HUES48 (cell line): ENCODE results near the gene FAIM2.
"Not testable (repeated sequence)": the region's sequence is repeated elsewhere in the genome, so short reads cannot be mapped to it uniquely, and the experiment has no call there.

Source experiments
- H3K27ac ChIP-seq: one replicate; pipeline ENCODE4 v1.7.0; 2013; ENCODE audit warnings: low read depth, low read length, inconsistent platforms
- H3K27me3 ChIP-seq: 2 replicates; pipeline ENCODE4 v1.6.1; 2013; ENCODE audit warnings: mild to moderate bottlenecking, low read length; ENCODE audit not compliant: control insufficient read depth, insufficient read depth
- H3K36me3 ChIP-seq: 2 replicates; pipeline ENCODE4 v1.6.1; 2013; ENCODE audit warnings: low read length; ENCODE audit not compliant: control insufficient read depth, insufficient read depth
- H3K4me1 ChIP-seq: 2 replicates; pipeline ENCODE4 v1.6.1; 2013; ENCODE audit warnings: mild to moderate bottlenecking, low read length; ENCODE audit not compliant: control insufficient read depth, insufficient read depth
- H3K4me3 ChIP-seq: 2 replicates; pipeline ENCODE4 v1.5.1; 2013; ENCODE audit warnings: mild to moderate bottlenecking, low read depth, low read length
- H3K9ac ChIP-seq: 2 replicates; pipeline ENCODE4 v1.6.1; 2013; ENCODE audit warnings: mild to moderate bottlenecking, low read depth, low read length, moderate library complexity
- H3K9me3 ChIP-seq: 2 replicates; pipeline ENCODE4 v1.6.1; 2013; ENCODE audit warnings: low read length; ENCODE audit not compliant: control insufficient read depth, insufficient read depth

The FAIM2 gene

DNA sequence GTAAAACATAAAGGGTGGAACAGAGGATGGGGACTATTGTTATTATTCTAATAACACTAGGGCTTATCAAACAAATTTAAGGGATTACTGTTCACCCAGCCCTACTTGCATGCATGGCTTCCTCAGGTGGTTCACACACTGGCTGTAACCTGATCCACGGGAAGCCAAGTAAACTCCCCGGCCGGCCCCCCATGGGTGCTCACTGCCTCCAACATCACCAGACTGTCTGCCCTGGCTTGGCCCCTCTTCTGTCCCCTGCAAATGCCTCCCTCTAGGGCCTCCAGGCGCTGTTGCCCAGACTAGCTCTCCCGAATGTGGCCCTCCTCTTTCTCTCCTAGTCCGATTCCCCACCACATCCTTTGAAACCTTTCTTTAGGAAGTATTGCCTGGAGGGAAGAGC is 18.6 kb downstream of the FAIM2 start:
- H3K27me3 ChIP-seq = no peaks in the 10 kb centered on the region
- H3K36me3 ChIP-seq = no peaks in the 10 kb centered on the region
- H3K9me3 ChIP-seq = no peaks in the 10 kb centered on the region
- H3K4me3 ChIP-seq = no peak overlapping the region
- H3K4me1 ChIP-seq = peaks cover 33% of the 10 kb centered on the region
- H3K9ac ChIP-seq = no peak overlapping the region
- no peak overlapping the region for H3K27ac ChIP-seq

GRCh38 chr12:49882851-49883464 is 20.7 kb downstream of the FAIM2 start:
- no peaks in the 10 kb centered on the region for H3K36me3 ChIP-seq
- peak overlapping the region; percentile 18 for H3K27ac ChIP-seq
- H3K4me1 ChIP-seq = peaks cover 32% of the 10 kb centered on the region
- no peak overlapping the region for H3K4me3 ChIP-seq
- no peaks in the 10 kb centered on the region for H3K27me3 ChIP-seq
- H3K9me3 ChIP-seq = peaks cover 5% of the 10 kb centered on the region; the same call in 1 of the 2 replicates
- no peak overlapping the region for H3K9ac ChIP-seq

DNA sequence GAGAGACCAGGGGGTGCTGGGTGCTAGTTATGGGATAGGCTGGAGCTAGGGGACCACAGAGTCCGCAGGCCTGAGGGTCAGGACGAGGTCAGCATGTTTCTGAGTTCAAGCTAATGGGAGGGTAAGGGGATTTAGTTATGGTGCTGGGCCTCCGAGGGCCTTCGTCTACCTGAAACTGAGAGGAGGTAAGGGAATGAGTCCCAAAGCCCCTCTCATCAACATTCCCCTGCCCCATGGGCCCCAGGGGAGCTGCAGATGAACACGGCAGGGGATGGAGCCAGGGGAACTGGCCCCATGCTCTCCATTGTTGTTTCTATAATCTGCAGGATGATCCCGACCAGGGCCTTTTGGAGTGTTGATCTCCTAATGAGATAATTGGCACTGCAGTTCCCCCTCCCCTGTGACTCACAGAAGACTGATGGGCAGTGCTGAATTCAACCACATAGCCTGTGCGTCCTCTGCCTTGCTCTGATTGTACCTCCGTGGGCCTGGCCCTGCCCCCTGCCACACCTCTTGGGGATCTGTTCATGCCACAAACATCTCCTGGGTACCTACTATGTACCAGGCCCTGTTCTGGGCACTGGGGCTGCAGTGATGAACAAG is 21.4 kb downstream of the FAIM2 start:
- peaks cover 5% of the 10 kb centered on the region; the same call in 1 of the 2 replicates for H3K9me3 ChIP-seq
- peak overlapping the region; percentile 18 for H3K27ac ChIP-seq
- H3K4me3 ChIP-seq = no peak overlapping the region
- no peak overlapping the region for H3K9ac ChIP-seq
- H3K27me3 ChIP-seq = no peaks in the 10 kb centered on the region
- peaks cover 27% of the 10 kb centered on the region for H3K4me1 ChIP-seq
- no peaks in the 10 kb centered on the region for H3K36me3 ChIP-seq

DNA sequence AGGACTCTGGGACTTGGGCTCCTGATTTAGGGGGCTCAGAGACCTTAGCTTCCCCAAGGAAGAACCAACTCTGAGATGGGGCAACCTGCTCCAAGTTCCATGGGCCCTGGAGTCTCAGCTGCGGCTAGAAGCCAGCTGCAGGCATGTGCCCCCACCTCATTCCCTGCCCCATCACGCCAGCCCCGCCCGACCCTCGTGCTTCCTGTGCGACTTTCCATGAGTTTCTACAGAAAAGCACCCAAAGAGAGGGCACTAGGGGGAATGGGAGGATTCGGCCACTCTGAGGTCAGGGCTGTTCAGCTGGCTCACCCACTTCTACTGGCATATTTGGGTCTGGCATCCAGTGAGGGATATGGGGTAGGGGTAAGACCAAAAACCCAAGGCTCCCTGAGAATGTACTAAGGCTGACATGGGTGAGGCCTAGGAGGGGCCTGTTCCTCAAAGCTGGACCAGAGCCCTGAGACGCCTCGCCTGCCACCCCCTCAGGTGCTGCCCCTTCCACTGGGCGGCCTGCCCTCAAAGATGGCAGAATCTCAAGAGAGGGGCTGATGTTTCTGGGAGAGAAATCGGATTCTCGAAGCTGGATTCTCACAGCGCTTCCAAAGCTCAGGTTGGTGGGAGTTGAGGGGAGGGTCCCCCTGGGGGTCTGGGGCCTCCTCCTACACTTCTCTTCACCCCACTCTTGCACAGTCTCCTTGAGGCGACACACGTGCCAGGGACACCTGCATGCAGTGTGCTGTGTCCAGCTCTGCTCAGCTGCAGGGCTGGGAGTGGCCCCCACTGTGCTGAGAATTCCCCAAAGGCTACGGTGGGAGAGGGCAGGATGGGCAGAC is 22.1 kb downstream of the FAIM2 start:
- Histone ChIP-seq H3K9me3 (peaks cover 5% of the 10 kb centered on the region; the same call in 1 of the 2 replicates), H3K9ac (no peak overlapping the region), H3K4me3 (no peak overlapping the region), H3K27me3 (no peaks in the 10 kb centered on the region), H3K27ac (no peak overlapping the region), H3K36me3 (no peaks in the 10 kb centered on the region), H3K4me1 (peaks cover 24% of the 10 kb centered on the region)

- Histone ChIP-seq H3K9me3 (peaks cover 5% of the 10 kb centered on the region; the same call in 1 of the 2 replicates), H3K4me1 (peaks cover 24% of the 10 kb centered on the region), H3K27me3 (no peaks in the 10 kb centered on the region), H3K36me3 (no peaks in the 10 kb centered on the region), H3K4me3 (no peak overlapping the region), H3K27ac (no peak overlapping the region), H3K9ac (no peak overlapping the region)
Observed at GRCh38 chr12:49880756-49881414, 22.8 kb downstream of the FAIM2 start.

DNA sequence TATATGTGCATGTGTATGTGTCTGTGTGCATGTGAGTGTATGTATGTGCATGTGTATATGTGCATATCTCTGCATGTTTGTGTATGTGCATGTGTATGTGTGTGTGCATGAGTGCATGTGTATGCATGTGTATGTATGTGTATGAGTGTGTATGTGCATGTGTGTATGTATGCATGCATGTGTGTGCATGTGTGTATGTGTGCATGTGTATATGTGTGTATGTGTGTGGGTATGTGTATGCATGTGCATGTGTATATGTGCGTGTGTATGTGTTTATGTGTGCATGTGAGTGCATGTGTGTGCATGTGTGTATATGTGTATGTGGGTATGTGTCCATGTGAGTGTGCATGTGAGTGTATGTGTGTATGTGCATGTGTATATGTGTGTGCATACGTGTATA is 24.6 kb downstream of the FAIM2 start:
- peaks cover 15% of the 10 kb centered on the region for H3K4me1 ChIP-seq
- H3K4me3 ChIP-seq, H3K27ac ChIP-seq, H3K36me3 ChIP-seq, H3K9me3 ChIP-seq, H3K9ac ChIP-seq, H3K27me3 ChIP-seq: not testable (repeated sequence)

- H3K4me1 ChIP-seq = peaks cover 11% of the 10 kb centered on the region
- H3K4me3 ChIP-seq = no peak overlapping the region
- H3K9me3 ChIP-seq = peaks cover 5% of the 10 kb centered on the region; the same call in 1 of the 2 replicates
- H3K27me3 ChIP-seq = no peaks in the 10 kb centered on the region
- no peak overlapping the region for H3K27ac ChIP-seq
- H3K9ac ChIP-seq = no peak overlapping the region
- H3K36me3 ChIP-seq = no peaks in the 10 kb centered on the region
Observed at GRCh38 chr12:49878021-49878420, 25.7 kb downstream of the FAIM2 start.

GRCh38 chr12:49877066-49877465 is 26.6 kb downstream of the FAIM2 start:
- Histone ChIP-seq H3K27me3 (no peaks in the 10 kb centered on the region), H3K36me3 (no peaks in the 10 kb centered on the region), H3K9ac (no peak overlapping the region), H3K4me1 (peaks cover 2% of the 10 kb centered on the region), H3K27ac (no peak overlapping the region), H3K4me3 (no peak overlapping the region), H3K9me3 (peaks cover 5% of the 10 kb centered on the region; the same call in 1 of the 2 replicates)

DNA sequence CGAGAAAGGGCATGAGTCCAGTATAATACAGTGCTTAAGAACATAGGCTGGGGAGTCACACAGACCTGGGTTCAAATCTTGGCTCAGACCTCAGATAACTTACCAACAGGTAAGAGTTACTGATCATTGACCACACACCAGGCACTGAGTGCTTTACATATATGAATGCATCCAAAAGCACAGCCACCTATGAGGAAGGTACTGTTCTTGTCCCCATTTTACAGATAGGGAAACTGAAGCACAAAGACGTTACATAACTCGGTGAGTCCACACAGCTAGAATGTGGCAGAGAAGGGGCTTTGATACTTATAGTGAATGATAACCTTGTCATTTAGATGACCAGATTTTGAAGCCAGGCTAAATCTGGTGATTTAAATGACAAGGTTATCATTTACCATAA is 27.6 kb downstream of the FAIM2 start:
- Histone ChIP-seq H3K9me3 (peaks cover 5% of the 10 kb centered on the region; the same call in 1 of the 2 replicates), H3K27ac (no peak overlapping the region), H3K4me3 (no peak overlapping the region), H3K27me3 (no peaks in the 10 kb centered on the region), H3K4me1 (no peaks in the 10 kb centered on the region), H3K9ac (no peak overlapping the region), H3K36me3 (no peaks in the 10 kb centered on the region)

DNA sequence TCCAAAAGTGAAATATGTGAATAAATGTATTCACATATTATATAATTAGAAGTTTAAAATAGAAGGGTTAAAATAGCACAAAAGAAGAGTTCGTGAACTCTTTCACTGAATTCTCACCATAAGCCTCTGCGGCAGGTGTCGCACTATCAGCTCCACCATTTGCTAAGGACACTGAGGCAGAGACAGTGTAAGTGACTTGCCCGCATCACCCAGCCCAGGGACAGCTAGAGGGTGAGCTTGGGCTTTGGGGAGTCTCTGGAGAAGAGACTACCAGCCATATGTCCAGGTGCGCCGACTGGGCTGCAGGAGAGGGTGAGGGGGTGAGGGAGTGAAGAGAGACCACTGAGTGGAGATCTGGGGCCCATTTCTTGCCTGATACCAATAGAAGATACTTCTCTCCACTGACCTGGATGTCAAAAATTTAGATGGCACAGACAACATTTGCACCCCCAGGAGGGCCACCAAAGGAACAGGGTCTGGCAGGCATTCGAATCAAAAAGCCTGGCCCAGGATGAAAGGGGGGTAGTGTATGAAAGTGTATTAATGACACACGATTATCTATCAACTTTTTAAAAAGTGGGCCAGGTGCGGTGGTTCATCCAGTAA is 28.5 kb downstream of the FAIM2 start:
- Histone ChIP-seq H3K9ac (no peak overlapping the region), H3K4me3 (no peak overlapping the region), H3K4me1 (no peaks in the 10 kb centered on the region), H3K27me3 (no peaks in the 10 kb centered on the region), H3K27ac (no peak overlapping the region), H3K9me3 (peaks cover 5% of the 10 kb centered on the region; the same call in 1 of the 2 replicates), H3K36me3 (no peaks in the 10 kb centered on the region)
